Kidney epithelial cell (primary cell): ENCODE results near the gene PLXNA1. TPM values are rescaled to one million over a fixed set of nuclear protein-coding genes. Genes with fewer than 3 reads are reported as not detected.

Experiments
- DNase-seq: peaks from one replicate; pipeline ENCODE4 v3.0.0-alpha.2; 2010; ENCODE audit warnings: low read depth
- H3K27me3 ChIP-seq: 2 replicates; pipeline ENCODE4 v1.6.0; 2011; ENCODE audit warnings: low read length; ENCODE audit not compliant: control insufficient read depth, insufficient read depth
- H3K36me3 ChIP-seq: 2 replicates; pipeline ENCODE4 v1.5.1; 2011; ENCODE audit warnings: low read length; ENCODE audit not compliant: control insufficient read depth, insufficient read depth
- H3K4me3 ChIP-seq: 2 replicates; pipeline ENCODE4 v1.5.1; 2011; ENCODE audit warnings: low read depth, mild to moderate bottlenecking, control low read depth, low read length
- CTCF ChIP-seq: IDR thresholded peaks from 2 replicates; pipeline ENCODE4 v1.5.1; 2011; ENCODE audit warnings: mild to moderate bottlenecking, moderate library complexity, low read length, control low read depth, inconsistent platforms; ENCODE audit not compliant: insufficient read depth, poor library complexity, severe bottlenecking
- total RNA-seq: library from RNA; depleted of rRNA; stranded (reverse); fragments of >200 nt; gene quantifications from 2 replicates; pipeline ENCODE4 v1.2.3, GENCODE V29; 2015

Gene PLXNA1
- total RNA-seq, 1 donor from 2014 or later = 54.3 TPM

GRCh38 chr3:126996905-126997304, 14.0 kb downstream of the PLXNA1 start:
- DNase-seq = no peak
- no peak for TF ChIP-seq CTCF

GRCh38 chr3:126997455-126998038, 14.6 kb downstream of the PLXNA1 start:
- H3K36me3 ChIP-seq = no peaks in the 10 kb centered on the region
- no peak for DNase-seq
- no peaks in the 10 kb centered on the region for H3K27me3 ChIP-seq
- TF ChIP-seq CTCF = no peak
- H3K4me3 ChIP-seq = no peak overlapping the region

More at GRCh38 chr3:126996905-126997304, 14.0 kb downstream of the PLXNA1 start:
- Histone ChIP-seq H3K27me3 (no peaks in the 10 kb centered on the region), H3K36me3 (no peaks in the 10 kb centered on the region), H3K4me3 (no peak overlapping the region)

GRCh38 chr3:126998320-126998719, 15.4 kb downstream of the PLXNA1 start:
- Histone ChIP-seq H3K36me3 (no peaks in the 10 kb centered on the region), H3K27me3 (no peaks in the 10 kb centered on the region), H3K4me3 (no peak overlapping the region)
- no peak for TF ChIP-seq CTCF
- DNase-seq = no peak

GRCh38 chr3:126998728-126999127, 15.8 kb downstream of the PLXNA1 start:
- TF ChIP-seq CTCF = no peak
- DNase-seq = no peak
- H3K36me3 ChIP-seq = peaks cover 1% of the 10 kb centered on the region

GRCh38 chr3:126999383-126999782, 16.5 kb downstream of the PLXNA1 start:
- no peak for DNase-seq
- no peaks in the 10 kb centered on the region for H3K27me3 ChIP-seq
- H3K36me3 ChIP-seq = peaks cover 2% of the 10 kb centered on the region
- H3K4me3 ChIP-seq = no peak overlapping the region
- TF ChIP-seq CTCF = no peak

More at GRCh38 chr3:126998728-126999127, 15.8 kb downstream of the PLXNA1 start:
- Histone ChIP-seq H3K4me3 (no peak overlapping the region), H3K27me3 (no peaks in the 10 kb centered on the region)

- H3K4me3 ChIP-seq = no peak overlapping the region
- TF ChIP-seq CTCF = no peak
- no peaks in the 10 kb centered on the region for H3K27me3 ChIP-seq
- H3K36me3 ChIP-seq = peaks cover 2% of the 10 kb centered on the region
- no peak for DNase-seq
Measured at GRCh38 chr3:127000119-127000518, 17.2 kb downstream of the PLXNA1 start.
